ENCODE measurements around the gene SPEM2.

The SPEM2 gene

GRCh38 chr17:7403977-7404736 lies 21.3 kb upstream of the SPEM2 start, which contains the start of gene TMEM256:
TSS of gene TMEM256 (minus strand) at chr17:7404097. CDS start at chr17:7404084, 13 bp downstream.
- peak; percentile 89 to 90 for DNase-seq

GRCh38 chr17:7404737-7405349 lies 20.6 kb upstream of the SPEM2 start:
- no peak for DNase-seq

GRCh38 chr17:7405350-7406234 lies 19.8 kb upstream of the SPEM2 start:
- no peak for DNase-seq

GRCh38 chr17:7406235-7406825 lies 19.1 kb upstream of the SPEM2 start:
- DNase-seq, result no peak

- no peak for DNase-seq
These were observed 18.3 kb upstream of the SPEM2 start for GRCh38 chr17:7407082-7407481.

- DNase-seq, result no peak
These were observed 17.7 kb upstream of the SPEM2 start, which contains the start of gene NLGN2 for GRCh38 chr17:7407485-7408251. TSS of gene NLGN2 (plus strand) at chr17:7407845. CDS start at chr17:7408256, 411 bp downstream.

- no peak for DNase-seq
These were observed 17.1 kb upstream of the SPEM2 start for GRCh38 chr17:7408252-7408727.

GRCh38 chr17:7408863-7409262 lies 16.6 kb upstream of the SPEM2 start:
- no peak for DNase-seq

GRCh38 chr17:7409716-7410115 lies 15.7 kb upstream of the SPEM2 start:
- DNase-seq, result no peak

- no peak for DNase-seq
These were observed 14.6 kb upstream of the SPEM2 start for GRCh38 chr17:7410634-7411426.

GRCh38 chr17:7411427-7411750 lies 14.0 kb upstream of the SPEM2 start:
- DNase-seq, result no peak

- no peak for DNase-seq
These were observed 11.9 kb upstream of the SPEM2 start for GRCh38 chr17:7413346-7413985.

- no peak for DNase-seq
These were observed 10.6 kb upstream of the SPEM2 start for GRCh38 chr17:7414837-7415236.

GRCh38 chr17:7415784-7416183 lies 9.6 kb upstream of the SPEM2 start:
- no peak for DNase-seq

- DNase-seq, result no peak
These were observed 9.1 kb upstream of the SPEM2 start for GRCh38 chr17:7416323-7416722.

- DNase-seq, result no peak
These were observed 8.3 kb upstream of the SPEM2 start for GRCh38 chr17:7417056-7417655.

- no peak for DNase-seq
These were observed 6.8 kb upstream of the SPEM2 start for GRCh38 chr17:7418472-7419152.

- DNase-seq, result no peak
These were observed 5.4 kb upstream of the SPEM2 start, which contains the start of gene SPEM1 for GRCh38 chr17:7419819-7420610. TSS of gene SPEM1 (plus strand) at chr17:7420324. CDS start at chr17:7420385, 61 bp downstream.

GRCh38 chr17:7421186-7421585 lies 4.2 kb upstream of the SPEM2 start:
- DNase-seq, result no peak

Data from stimulated activated CD4-positive, alpha-beta T cell treated with anti-CD3 and anti-CD28 coated beads, Interleukin-2, amount 100 ng/mL, for 48 hours (primary cell).